ENCODE results near the gene IGSF21.

Gene IGSF21

GRCh38 chr1:18119289-18119688, 11.7 kb downstream of the IGSF21 start:
- Histone ChIP-seq H3K27ac (no peak overlapping the region), H3K4me3 (IDR thresholded peaks at IDR 0.05; ENCODE audit: insufficient read depth, low read depth, low read length) (no peak overlapping the region), H4K20me1 (ENCODE audit: insufficient read depth) (no peaks in the 10 kb centered on the region), H3K27me3 (ENCODE audit: insufficient read depth, low read depth) (no peaks in the 10 kb centered on the region; the same call in 1 of the 2 replicates), H3K4me1 (ENCODE audit: low read depth, poor library complexity, severe bottlenecking) (no peaks in the 10 kb centered on the region), H3K36me3 (ENCODE audit: insufficient read depth) (no peaks in the 10 kb centered on the region), H2AFZ (ENCODE audit: low read depth) (no peak overlapping the region), H3K4me2 (no peak overlapping the region), H3K9ac (no peak overlapping the region), H3K79me2 (ENCODE audit: insufficient read depth, low read depth) (no peaks in the 10 kb centered on the region)
- no peak for TF ChIP-seq CTCF (conservative IDR thresholded peaks at IDR 0.05; ENCODE audit: low read depth, low read length)

GRCh38 chr1:18119771-18120377, 12.3 kb downstream of the IGSF21 start:
- Histone ChIP-seq H3K27me3 (ENCODE audit: insufficient read depth, low read depth) (no peaks in the 10 kb centered on the region; the same call in 1 of the 2 replicates), H2AFZ (ENCODE audit: low read depth) (no peak overlapping the region), H4K20me1 (ENCODE audit: insufficient read depth) (no peaks in the 10 kb centered on the region), H3K36me3 (ENCODE audit: insufficient read depth) (no peaks in the 10 kb centered on the region), H3K9ac (no peak overlapping the region), H3K4me1 (ENCODE audit: low read depth, poor library complexity, severe bottlenecking) (no peaks in the 10 kb centered on the region), H3K4me2 (no peak overlapping the region), H3K79me2 (ENCODE audit: insufficient read depth, low read depth) (no peaks in the 10 kb centered on the region), H3K4me3 (IDR thresholded peaks at IDR 0.05; ENCODE audit: insufficient read depth, low read depth, low read length) (no peak overlapping the region), H3K27ac (no peak overlapping the region)
- TF ChIP-seq CTCF (conservative IDR thresholded peaks at IDR 0.05; ENCODE audit: low read depth, low read length) = no peak

- Histone ChIP-seq H3K27ac (no peak overlapping the region), H2AFZ (ENCODE audit: low read depth) (no peak overlapping the region), H3K4me2 (no peak overlapping the region), H4K20me1 (ENCODE audit: insufficient read depth) (no peaks in the 10 kb centered on the region), H3K4me1 (ENCODE audit: low read depth, poor library complexity, severe bottlenecking) (no peaks in the 10 kb centered on the region), H3K27me3 (ENCODE audit: insufficient read depth, low read depth) (no peaks in the 10 kb centered on the region; the same call in 1 of the 2 replicates), H3K79me2 (ENCODE audit: insufficient read depth, low read depth) (no peaks in the 10 kb centered on the region), H3K9ac (no peak overlapping the region), H3K36me3 (ENCODE audit: insufficient read depth) (no peaks in the 10 kb centered on the region), H3K4me3 (IDR thresholded peaks at IDR 0.05; ENCODE audit: insufficient read depth, low read depth, low read length) (no peak overlapping the region)
- TF ChIP-seq CTCF (conservative IDR thresholded peaks at IDR 0.05; ENCODE audit: low read depth, low read length) = no peak
Observed at GRCh38 chr1:18120638-18121037, 13.0 kb downstream of the IGSF21 start.

- no peak for TF ChIP-seq CTCF (conservative IDR thresholded peaks at IDR 0.05; ENCODE audit: low read depth, low read length)
Observed at GRCh38 chr1:18121072-18121820, 13.6 kb downstream of the IGSF21 start.

More at GRCh38 chr1:18121072-18121820, 13.6 kb downstream of the IGSF21 start:
- no peaks in the 10 kb centered on the region for H3K79me2 ChIP-seq (ENCODE audit: insufficient read depth, low read depth)
- H3K36me3 ChIP-seq (ENCODE audit: insufficient read depth) = no peaks in the 10 kb centered on the region
- H3K9ac ChIP-seq = no peak overlapping the region
- H3K27me3 ChIP-seq (ENCODE audit: insufficient read depth, low read depth) = no peaks in the 10 kb centered on the region; the same call in 1 of the 2 replicates
- H3K27ac ChIP-seq = no peak overlapping the region
- H3K4me1 ChIP-seq (ENCODE audit: low read depth, poor library complexity, severe bottlenecking) = no peaks in the 10 kb centered on the region
- no peak overlapping the region for H3K4me2 ChIP-seq
- H2AFZ ChIP-seq (ENCODE audit: low read depth) = no peak overlapping the region
- H3K4me3 ChIP-seq (IDR thresholded peaks at IDR 0.05; ENCODE audit: insufficient read depth, low read depth, low read length) = no peak overlapping the region
- H4K20me1 ChIP-seq (ENCODE audit: insufficient read depth) = no peaks in the 10 kb centered on the region
